ENCODE data around the gene GRB10. TPM values are rescaled to one million over a fixed set of nuclear protein-coding genes. Genes with fewer than 3 reads are reported as not detected.

Gene GRB10
- total RNA-seq, 2 donors from 2014 or later, result 10.3 to 15.1 TPM

DNA sequence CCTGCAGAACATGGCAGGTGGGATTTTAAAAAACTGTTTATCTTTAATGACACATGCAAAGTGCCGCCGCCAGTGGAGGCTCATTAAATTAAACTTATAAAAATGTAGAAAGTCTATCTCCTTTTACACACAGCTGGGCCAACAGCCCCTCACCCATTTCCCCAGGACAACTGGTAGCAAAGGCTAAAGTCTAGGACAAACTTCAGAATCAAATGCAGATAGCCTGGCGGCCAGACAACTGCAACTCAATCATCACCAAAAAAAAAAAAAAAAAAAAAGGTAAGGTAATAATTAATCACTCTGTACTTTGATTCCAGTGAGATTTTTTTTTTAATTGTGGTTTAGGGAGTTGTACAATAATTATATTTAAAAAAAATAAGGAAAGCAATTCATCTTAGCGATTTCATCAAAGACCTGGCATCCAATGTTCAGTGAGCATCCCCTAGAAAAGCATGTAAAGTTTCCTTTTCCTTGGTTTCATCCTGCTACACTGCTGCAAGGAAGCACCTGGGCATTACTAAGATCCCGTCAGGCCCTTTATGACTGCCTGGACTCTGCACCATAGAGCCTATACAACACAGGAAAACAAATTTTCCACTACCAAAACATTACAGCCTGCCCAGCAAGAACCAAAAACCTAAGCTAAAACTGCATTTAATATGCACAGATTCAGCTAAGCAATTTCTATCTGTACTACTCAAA is 98.5 kb downstream of the GRB10 start:
- H3K4me1 ChIP-seq, result no peaks in the 10 kb centered on the region
- DNase-seq, result no peak

DNA sequence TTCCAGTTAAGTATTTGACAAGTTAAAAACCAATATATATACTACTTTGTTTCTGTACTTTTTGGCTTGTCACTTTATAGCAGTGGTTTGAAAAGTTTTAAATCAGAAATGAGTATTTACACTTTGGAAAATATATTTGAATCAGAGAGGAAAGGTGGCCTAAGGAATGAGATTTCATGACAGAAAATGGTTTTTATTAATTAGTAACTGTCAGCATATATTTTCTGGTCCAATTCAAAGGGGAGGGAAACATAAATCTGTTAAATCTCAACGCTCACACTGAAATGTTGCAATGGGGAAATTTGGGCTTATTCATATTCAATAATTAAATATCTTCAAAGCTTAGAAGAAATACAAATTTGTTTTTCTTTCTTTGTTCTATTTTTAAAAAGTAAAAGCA is 100.1 kb downstream of the GRB10 start:
- no peak overlapping the region for H3K9ac ChIP-seq (ENCODE audit: low read depth in 2 of 2, low read length in 2 of 2)
- H3K4me3 ChIP-seq, result no peak overlapping the region
- H3K36me3 ChIP-seq, result no peaks in the 10 kb centered on the region
- H3K4me1 ChIP-seq, result no peaks in the 10 kb centered on the region
- no peak overlapping the region for H3K27ac ChIP-seq
- intact Hi-C loops (cut with DNase I), result no loop called here
- TF ChIP-seq, protein P1, sequence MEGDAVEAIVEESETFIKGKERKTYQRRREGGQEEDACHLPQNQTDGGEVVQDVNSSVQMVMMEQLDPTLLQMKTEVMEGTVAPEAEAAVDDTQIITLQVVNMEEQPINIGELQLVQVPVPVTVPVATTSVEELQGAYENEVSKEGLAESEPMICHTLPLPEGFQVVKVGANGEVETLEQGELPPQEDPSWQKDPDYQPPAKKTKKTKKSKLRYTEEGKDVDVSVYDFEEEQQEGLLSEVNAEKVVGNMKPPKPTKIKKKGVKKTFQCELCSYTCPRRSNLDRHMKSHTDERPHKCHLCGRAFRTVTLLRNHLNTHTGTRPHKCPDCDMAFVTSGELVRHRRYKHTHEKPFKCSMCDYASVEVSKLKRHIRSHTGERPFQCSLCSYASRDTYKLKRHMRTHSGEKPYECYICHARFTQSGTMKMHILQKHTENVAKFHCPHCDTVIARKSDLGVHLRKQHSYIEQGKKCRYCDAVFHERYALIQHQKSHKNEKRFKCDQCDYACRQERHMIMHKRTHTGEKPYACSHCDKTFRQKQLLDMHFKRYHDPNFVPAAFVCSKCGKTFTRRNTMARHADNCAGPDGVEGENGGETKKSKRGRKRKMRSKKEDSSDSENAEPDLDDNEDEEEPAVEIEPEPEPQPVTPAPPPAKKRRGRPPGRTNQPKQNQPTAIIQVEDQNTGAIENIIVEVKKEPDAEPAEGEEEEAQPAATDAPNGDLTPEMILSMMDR (IDR thresholded peaks at IDR 0.05), result no peak
- no peak for DNase-seq
- no peaks in the 10 kb centered on the region for H3K27me3 ChIP-seq
- no peaks in the 10 kb centered on the region for H3K9me3 ChIP-seq

More for the DNA sequence above, 98.5 kb downstream of the GRB10 start:
- intact Hi-C loops (cut with DNase I), result no loop called here
- Histone ChIP-seq H3K9me3 (no peaks in the 10 kb centered on the region), H3K4me3 (no peak overlapping the region), H3K27me3 (no peaks in the 10 kb centered on the region), H3K36me3 (no peaks in the 10 kb centered on the region), H3K9ac (ENCODE audit: low read depth in 2 of 2, low read length in 2 of 2) (no peak overlapping the region), H3K27ac (no peak overlapping the region)
- TF ChIP-seq, protein P1 (IDR thresholded peaks at IDR 0.05), result no peak

DNA sequence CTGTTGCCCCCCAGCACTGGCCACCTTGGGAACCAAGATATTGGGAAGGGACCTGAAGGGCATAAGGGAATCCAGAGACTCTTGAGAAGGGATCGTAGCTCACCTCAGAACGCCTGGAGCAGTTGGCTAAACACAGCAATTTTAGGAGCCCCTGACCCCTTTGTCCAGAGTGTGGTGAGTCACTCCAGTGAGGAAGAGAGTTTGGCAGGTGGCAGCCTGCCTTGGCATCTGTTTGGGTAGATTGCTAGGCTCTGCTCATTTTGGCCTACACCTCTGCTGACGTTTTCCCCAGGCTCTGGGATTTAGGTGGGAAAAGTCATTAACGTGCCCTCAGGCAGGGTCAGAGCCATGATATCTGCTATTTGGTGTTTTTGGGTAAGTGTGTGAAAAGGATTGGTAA is 100.6 kb downstream of the GRB10 start:
- H3K27ac ChIP-seq, result no peak overlapping the region
- no peaks in the 10 kb centered on the region for H3K4me1 ChIP-seq

DNA sequence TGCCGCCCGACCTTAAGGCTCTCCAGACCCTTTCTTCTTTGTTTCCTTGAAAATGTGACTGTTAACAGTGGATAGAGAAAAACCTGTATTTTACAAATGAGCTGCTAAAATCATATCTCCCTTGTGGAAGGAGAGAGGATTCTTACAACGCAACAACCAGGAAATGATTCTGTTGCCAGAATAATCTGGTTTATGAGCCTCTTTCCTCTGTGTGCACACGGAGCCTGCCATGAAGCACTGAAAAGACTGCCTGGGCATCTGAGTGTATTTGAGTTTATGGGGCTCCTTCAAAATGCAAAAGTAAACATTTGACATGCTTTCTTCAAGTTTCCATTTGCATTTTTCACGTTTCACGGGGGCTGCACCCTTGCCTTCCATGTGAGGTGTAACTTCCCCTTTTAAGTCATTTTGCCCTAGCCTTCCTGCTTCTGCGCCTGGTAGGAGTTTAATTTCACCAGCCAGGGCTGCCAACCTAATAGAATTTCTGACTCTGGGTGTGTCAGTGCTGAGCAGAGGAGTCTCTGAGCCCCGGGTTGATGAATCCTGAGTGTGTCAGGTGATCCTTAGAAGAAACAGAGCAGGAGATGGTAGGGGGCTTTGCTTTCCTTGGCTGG is 101.2 kb downstream of the GRB10 start:
- intact Hi-C loops (cut with DNase I), result no loop called here
- H3K27ac ChIP-seq, result peak overlapping the region; percentile 20
- no peaks in the 10 kb centered on the region for H3K9me3 ChIP-seq
- no peaks in the 10 kb centered on the region for H3K27me3 ChIP-seq
- H3K36me3 ChIP-seq, result no peaks in the 10 kb centered on the region
- H3K9ac ChIP-seq (ENCODE audit: low read depth in 2 of 2, low read length in 2 of 2), result no peak overlapping the region
- DNase-seq, result peak; percentile 38
- H3K4me1 ChIP-seq, result no peaks in the 10 kb centered on the region
- TF ChIP-seq, protein P1 (IDR thresholded peaks at IDR 0.05), result no peak
- H3K4me3 ChIP-seq, result no peak overlapping the region

More for the DNA sequence above, 100.6 kb downstream of the GRB10 start:
- Histone ChIP-seq H3K27me3 (no peaks in the 10 kb centered on the region), H3K4me3 (no peak overlapping the region), H3K9ac (ENCODE audit: low read depth in 2 of 2, low read length in 2 of 2) (no peak overlapping the region), H3K36me3 (no peaks in the 10 kb centered on the region), H3K9me3 (no peaks in the 10 kb centered on the region)
- TF ChIP-seq, protein P1 (IDR thresholded peaks at IDR 0.05), result no peak
- no peak for DNase-seq
- intact Hi-C loops (cut with DNase I), result no loop called here

DNA sequence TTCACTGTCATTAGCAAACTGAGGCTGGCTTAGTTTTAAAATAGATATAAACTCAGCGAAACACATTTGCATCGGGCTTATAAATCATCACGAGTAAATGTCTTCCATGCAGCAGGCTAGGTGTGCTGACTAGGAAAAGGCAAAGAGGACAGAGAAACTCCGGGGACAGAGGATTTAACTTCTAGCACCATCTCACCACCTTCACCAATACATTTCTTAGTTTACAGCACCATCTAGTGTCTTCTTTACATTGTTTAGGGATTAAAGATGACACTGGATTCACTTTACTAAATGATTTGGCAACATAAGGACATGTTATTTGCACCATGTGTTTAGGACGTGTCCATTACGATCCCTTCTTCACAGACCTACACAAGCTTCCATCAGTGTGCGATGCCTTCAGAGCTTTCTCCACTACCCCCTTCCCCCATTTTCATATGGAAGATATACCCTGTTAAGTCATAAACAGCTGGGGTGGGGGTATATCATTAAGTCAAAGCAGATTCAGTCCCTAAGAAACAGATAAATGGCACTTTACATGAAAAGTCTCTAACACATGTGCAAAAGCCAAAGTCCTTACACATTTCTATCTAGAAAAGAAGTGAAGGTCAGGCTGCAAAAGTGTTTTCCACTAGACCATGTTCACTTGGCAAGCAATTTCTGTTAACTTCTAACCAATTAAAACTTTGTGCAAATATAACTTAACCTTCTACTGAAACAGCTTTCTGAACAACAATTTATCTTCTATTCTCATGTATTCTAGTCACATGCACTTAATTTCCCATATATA is 103.3 kb downstream of the GRB10 start:
- no peak for DNase-seq
- TF ChIP-seq, protein P1 (IDR thresholded peaks at IDR 0.05), result no peak
- Histone ChIP-seq H3K4me1 (no peaks in the 10 kb centered on the region), H3K27ac (no peak overlapping the region), H3K4me3 (no peak overlapping the region), H3K36me3 (no peaks in the 10 kb centered on the region), H3K9ac (ENCODE audit: low read depth in 2 of 2, low read length in 2 of 2) (no peak overlapping the region), H3K27me3 (no peaks in the 10 kb centered on the region), H3K9me3 (no peaks in the 10 kb centered on the region)
- intact Hi-C loops (cut with DNase I), result loop anchor here (2.0 to 5.0 kb wide), 2 partner anchors 211 to 472 kb away; no protein-coding TSS in a partner anchor

Measured in colonic mucosa (tissue), 4 donors.